Measurements from ENCODE around the gene SVOPL.

GRCh38 chr7:138739859-138740258 is 38.7 kb upstream of the SVOPL start:
- no peak for TF ChIP-seq CTCF (IDR thresholded peaks at IDR 0.05)
- no peak for TF ChIP-seq POLR2A (IDR thresholded peaks at IDR 0.05)

All from uterus (tissue), 2 donors.